Stimulated activated CD4-positive, alpha-beta T cell treated with anti-CD3 and anti-CD28 coated beads, Interleukin-2, amount 100 ng/mL, for 4 hours (primary cell): ENCODE measurements around the gene UROC1.

Source experiments
- DNase-seq: peaks from one replicate; pipeline ENCODE4 v3.0.0-alpha.2; 2020; ENCODE audit warnings: low read depth

Gene UROC1

GRCh38 chr3:126516152-126516935 lies 1.2 kb downstream of the UROC1 start:
- DNase-seq, result no peak

GRCh38 chr3:126515066-126515706 lies 2.4 kb downstream of the UROC1 start:
- no peak for DNase-seq

GRCh38 chr3:126514161-126514560 lies 3.4 kb downstream of the UROC1 start:
- DNase-seq, result no peak

GRCh38 chr3:126512916-126513650 lies 4.5 kb downstream of the UROC1 start:
- DNase-seq, result no peak

GRCh38 chr3:126512026-126512425 lies 5.5 kb downstream of the UROC1 start:
- DNase-seq, result no peak

GRCh38 chr3:126511291-126511690 lies 6.3 kb downstream of the UROC1 start:
- DNase-seq, result no peak

GRCh38 chr3:126510308-126510910 lies 7.2 kb downstream of the UROC1 start:
- no peak for DNase-seq

GRCh38 chr3:126509597-126510307 lies 7.8 kb downstream of the UROC1 start:
- no peak for DNase-seq

GRCh38 chr3:126508564-126508964 lies 9.0 kb downstream of the UROC1 start:
- no peak for DNase-seq

- no peak for DNase-seq
Observed at GRCh38 chr3:126507886-126508285, 9.7 kb downstream of the UROC1 start.

- DNase-seq, result no peak
Observed at GRCh38 chr3:126503701-126504100, 13.9 kb downstream of the UROC1 start.

- no peak for DNase-seq
Observed at GRCh38 chr3:126502656-126503055, 14.9 kb downstream of the UROC1 start.

- DNase-seq, result no peak
Observed at GRCh38 chr3:126501736-126502135, 15.8 kb downstream of the UROC1 start.

GRCh38 chr3:126501054-126501453 lies 16.5 kb downstream of the UROC1 start:
- DNase-seq, result no peak

GRCh38 chr3:126500016-126500415 lies 17.6 kb downstream of the UROC1 start:
- no peak for DNase-seq

- no peak for DNase-seq
Observed at GRCh38 chr3:126499401-126499800, 18.2 kb downstream of the UROC1 start.

GRCh38 chr3:126498929-126499328 lies 18.6 kb downstream of the UROC1 start:
- DNase-seq, result no peak

GRCh38 chr3:126498461-126498860 lies 19.1 kb downstream of the UROC1 start:
- no peak for DNase-seq

GRCh38 chr3:126497956-126498355 lies 19.6 kb downstream of the UROC1 start:
- DNase-seq, result no peak

- DNase-seq, result no peak
Observed at GRCh38 chr3:126496894-126497850, 20.4 kb downstream of the UROC1 start.

- no peak for DNase-seq
Observed at GRCh38 chr3:126495786-126496185, 21.8 kb downstream of the UROC1 start.
